Stomach smooth muscle (tissue), 2 donors: ENCODE data around the gene LINS1.

Experiments used
- H3K27ac ChIP-seq: one replicate; pipeline ENCODE4 v1.7.0; 2013; ENCODE audit warnings: mild to moderate bottlenecking, low read length, inconsistent platforms
- H3K27me3 ChIP-seq, 2 donors: one replicate each; pipeline ENCODE4 v1.7.0; 2013; ENCODE audit warnings: low read length in 2 of 2; ENCODE audit not compliant: insufficient read depth in 2 of 2, control insufficient read depth in 1 of 2
- H3K36me3 ChIP-seq, 2 donors: one replicate each; pipeline ENCODE4 v1.7.0; 2013; ENCODE audit warnings: low read length in 2 of 2; ENCODE audit not compliant: control insufficient read depth in 2 of 2, insufficient read depth in 2 of 2
- H3K4me1 ChIP-seq: one replicate; pipeline ENCODE4 v1.7.0; 2013; ENCODE audit warnings: low read length; ENCODE audit not compliant: control insufficient read depth, insufficient read depth
- H3K4me3 ChIP-seq, 2 donors: one replicate each; pipeline ENCODE4 v1.7.0; 2013; ENCODE audit warnings: low read length in 2 of 2
- H3K9ac ChIP-seq, 2 donors: one replicate each; pipeline ENCODE4 v1.7.0; 2013; ENCODE audit warnings: low read length in 2 of 2, mild to moderate bottlenecking in 1 of 2
- H3K9me3 ChIP-seq, 2 donors: one replicate each; pipeline ENCODE4 v1.7.0; 2013; ENCODE audit warnings: low read length in 2 of 2; ENCODE audit not compliant: control insufficient read depth in 2 of 2
- donor health status: healthy.
- donor health status: Pancreatic carcinoma.

LINS1 gene

GRCh38 chr15:100580414-100580813, 21.6 kb downstream of the LINS1 start:
- Histone ChIP-seq H3K27ac (no peak overlapping the region), H3K4me1 (no peaks in the 10 kb centered on the region), H3K9ac (no peak overlapping the region)

GRCh38 chr15:100573526-100573925, 28.5 kb downstream of the LINS1 start:
- Histone ChIP-seq H3K4me1 (no peaks in the 10 kb centered on the region), H3K36me3 (peaks cover 8 to 10% of the 10 kb centered on the region in 2 donors), H3K27me3 (no peaks in the 10 kb centered on the region), H3K9ac (no peak overlapping the region), H3K9me3 (no peaks in the 10 kb centered on the region), H3K4me3 (no peak overlapping the region), H3K27ac (no peak overlapping the region)

More at GRCh38 chr15:100580414-100580813, 21.6 kb downstream of the LINS1 start:
- Histone ChIP-seq H3K4me3 (no peak overlapping the region), H3K9me3 (no peaks in the 10 kb centered on the region), H3K27me3 (no peaks in the 10 kb centered on the region), H3K36me3 (no peaks in the 10 kb centered on the region)

DNA sequence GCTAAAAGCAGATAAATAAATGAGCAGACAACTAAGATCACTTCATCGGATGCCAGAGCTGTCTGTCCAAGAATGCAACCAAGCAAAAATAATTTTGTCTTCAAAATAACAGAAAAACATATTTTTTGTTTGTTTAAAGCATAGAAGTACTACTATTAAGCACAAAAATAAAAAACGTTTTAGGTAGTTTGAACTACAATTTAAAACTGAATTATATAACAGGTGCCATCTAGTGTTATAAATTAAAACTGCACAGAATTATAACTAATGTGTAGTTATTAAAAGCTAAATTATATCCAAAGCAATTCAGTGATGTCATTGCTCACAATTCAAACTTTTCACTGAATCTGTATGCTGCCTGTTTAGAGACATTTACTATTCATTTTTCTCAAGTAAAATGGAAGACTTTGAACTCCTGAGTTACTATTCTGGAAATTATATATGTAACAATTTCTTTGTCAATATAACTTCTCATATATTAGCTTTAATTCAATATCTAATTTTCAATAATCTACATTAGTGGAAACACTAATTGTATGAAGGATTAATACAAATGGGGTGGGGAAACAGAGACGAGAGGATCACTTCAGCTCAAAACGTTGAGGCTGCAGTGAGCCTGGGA, 29.5 kb downstream of the LINS1 start:
- no peak overlapping the region for H3K27ac ChIP-seq
- H3K4me1 ChIP-seq = no peaks in the 10 kb centered on the region
- H3K36me3 ChIP-seq = peaks cover 10 to 13% of the 10 kb centered on the region in 2 donors
- no peaks in the 10 kb centered on the region for H3K27me3 ChIP-seq
- H3K4me3 ChIP-seq = no peak overlapping the region
- no peaks in the 10 kb centered on the region for H3K9me3 ChIP-seq
- H3K9ac ChIP-seq = no peak overlapping the region

- H3K36me3 ChIP-seq = peaks cover 10 to 13% of the 10 kb centered on the region in 2 donors
- H3K27me3 ChIP-seq = no peaks in the 10 kb centered on the region
- no peaks in the 10 kb centered on the region for H3K4me1 ChIP-seq
- H3K9ac ChIP-seq = no peak overlapping the region
- no peak overlapping the region for H3K27ac ChIP-seq
- H3K9me3 ChIP-seq = no peaks in the 10 kb centered on the region
- no peak overlapping the region for H3K4me3 ChIP-seq
Observed at GRCh38 chr15:100571592-100572167, 30.3 kb downstream of the LINS1 start.

- H3K36me3 ChIP-seq = peaks cover 10 to 16% of the 10 kb centered on the region in 2 donors
- no peaks in the 10 kb centered on the region for H3K4me1 ChIP-seq
- no peak overlapping the region for H3K9ac ChIP-seq
- H3K27me3 ChIP-seq = no peaks in the 10 kb centered on the region
- H3K4me3 ChIP-seq = no peak overlapping the region
- no peak overlapping the region for H3K27ac ChIP-seq
- no peaks in the 10 kb centered on the region for H3K9me3 ChIP-seq
Observed at GRCh38 chr15:100570735-100571313, 31.2 kb downstream of the LINS1 start.

GRCh38 chr15:100570275-100570674, 31.7 kb downstream of the LINS1 start:
- no peak overlapping the region for H3K27ac ChIP-seq
- no peak overlapping the region for H3K4me3 ChIP-seq
- H3K36me3 ChIP-seq = peaks cover 10 to 16% of the 10 kb centered on the region in 2 donors
- H3K9me3 ChIP-seq = no peaks in the 10 kb centered on the region
- H3K9ac ChIP-seq = no peak overlapping the region
- no peaks in the 10 kb centered on the region for H3K27me3 ChIP-seq
- no peaks in the 10 kb centered on the region for H3K4me1 ChIP-seq

- Histone ChIP-seq H3K27ac (no peak overlapping the region), H3K9ac (no peak overlapping the region), H3K9me3 (no peaks in the 10 kb centered on the region), H3K4me1 (no peaks in the 10 kb centered on the region), H3K27me3 (no peaks in the 10 kb centered on the region), H3K4me3 (no peak overlapping the region), H3K36me3 (peaks cover 10 to 16% of the 10 kb centered on the region in 2 donors)
Observed at GRCh38 chr15:100569391-100569790, 32.6 kb downstream of the LINS1 start.

DNA sequence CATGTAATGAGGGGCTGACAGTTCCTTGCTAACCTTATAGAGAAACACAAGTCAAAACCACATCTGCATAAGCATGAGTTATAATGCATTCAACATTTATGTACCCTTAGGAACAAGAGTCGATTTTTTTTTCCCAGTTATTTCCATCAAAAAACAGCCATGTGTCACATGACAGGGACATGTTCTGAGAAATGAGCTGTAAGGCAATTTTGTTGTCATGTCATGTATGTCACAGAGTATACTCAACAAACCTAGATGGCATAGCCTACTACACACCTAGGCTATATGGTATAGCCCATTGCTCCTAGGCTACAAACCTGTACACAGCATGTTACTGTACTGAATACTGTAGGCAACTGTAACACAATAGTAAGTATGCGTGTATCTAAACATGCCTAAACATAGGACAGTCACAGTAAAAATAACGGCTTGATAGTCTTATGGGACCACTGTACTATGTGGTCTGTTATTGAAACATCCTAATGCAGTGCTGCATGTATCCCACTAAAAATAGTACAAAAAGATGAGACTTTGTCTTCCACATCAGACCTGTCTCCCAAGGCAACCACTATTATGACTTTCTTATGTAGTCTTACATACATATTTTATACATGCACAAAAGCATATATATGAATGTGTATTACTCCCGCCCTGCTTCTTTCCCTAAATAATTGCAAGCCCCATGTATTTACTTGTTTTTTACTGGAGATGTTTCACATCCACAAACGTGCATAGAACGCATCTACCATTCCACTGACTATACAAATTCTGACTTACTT, 34.9 kb downstream of the LINS1 start:
- Histone ChIP-seq H3K9me3 (no peaks in the 10 kb centered on the region), H3K27me3 (no peaks in the 10 kb centered on the region), H3K36me3 (peaks cover 6 to 10% of the 10 kb centered on the region in 2 donors), H3K4me3 (no peak overlapping the region), H3K27ac (no peak overlapping the region), H3K4me1 (no peaks in the 10 kb centered on the region), H3K9ac (no peak overlapping the region)

- Histone ChIP-seq H3K9ac (no peak overlapping the region), H3K9me3 (no peaks in the 10 kb centered on the region), H3K4me1 (no peaks in the 10 kb centered on the region), H3K27me3 (no peaks in the 10 kb centered on the region), H3K36me3 (peaks cover 0 to 8% of the 10 kb centered on the region in 2 donors), H3K27ac (no peak overlapping the region), H3K4me3 (no peak overlapping the region)
Observed at GRCh38 chr15:100565591-100565990, 36.4 kb downstream of the LINS1 start.

- Histone ChIP-seq H3K4me1 (no peaks in the 10 kb centered on the region), H3K9ac (no peak overlapping the region), H3K27ac (no peak overlapping the region), H3K27me3 (no peaks in the 10 kb centered on the region), H3K36me3 (no peaks in the 10 kb centered on the region), H3K9me3 (no peaks in the 10 kb centered on the region), H3K4me3 (no peak overlapping the region)
Observed at GRCh38 chr15:100560323-100560722, 41.7 kb downstream of the LINS1 start.
